Measurements from ENCODE around the gene ATL2.
"Not testable (repeated sequence)": the region's sequence is repeated elsewhere in the genome, so short reads cannot be mapped to it uniquely, and the experiment has no call there.

Gene ATL2

GRCh38 chr2:38290332-38290731 lies 86.7 kb downstream of the ATL2 start:
- DNase-seq (ENCODE audit: low read depth) = no peak
- H3K4me3 ChIP-seq (ENCODE audit: low read length) = no peak overlapping the region
- no peak for TF ChIP-seq CTCF (conservative IDR thresholded peaks at IDR 0.05; ENCODE audit: low read depth, low read length)

- H3K4me3 ChIP-seq (ENCODE audit: low read length) = no peak overlapping the region
- DNase-seq (ENCODE audit: low read depth) = no peak
- no peak for TF ChIP-seq CTCF (conservative IDR thresholded peaks at IDR 0.05; ENCODE audit: low read depth, low read length)
These were observed 92.1 kb downstream of the ATL2 start for GRCh38 chr2:38284971-38285370.

GRCh38 chr2:38281095-38281742 lies 95.9 kb downstream of the ATL2 start:
- DNase-seq (ENCODE audit: low read depth) = no peak
- TF ChIP-seq CTCF (conservative IDR thresholded peaks at IDR 0.05; ENCODE audit: low read depth, low read length) = no peak
- no peak overlapping the region for H3K4me3 ChIP-seq (ENCODE audit: low read length)

- no peak overlapping the region for H3K4me3 ChIP-seq (ENCODE audit: low read length)
- DNase-seq (ENCODE audit: low read depth) = no peak
- TF ChIP-seq CTCF (conservative IDR thresholded peaks at IDR 0.05; ENCODE audit: low read depth, low read length) = no peak
These were observed 97.9 kb downstream of the ATL2 start for GRCh38 chr2:38279201-38279600.

- not testable (repeated sequence) for H3K4me3 ChIP-seq (ENCODE audit: low read length); DNase-seq (ENCODE audit: low read depth)
These were observed 99.0 kb downstream of the ATL2 start for GRCh38 chr2:38278117-38278438.

GRCh38 chr2:38277245-38278116 lies 99.6 kb downstream of the ATL2 start:
- DNase-seq (ENCODE audit: low read depth) = peak; percentile 48

More at GRCh38 chr2:38277245-38278116, 99.6 kb downstream of the ATL2 start:
- H3K4me3 ChIP-seq (ENCODE audit: low read length) = no peak overlapping the region
- TF ChIP-seq CTCF (conservative IDR thresholded peaks at IDR 0.05; ENCODE audit: low read depth, low read length) = no peak
